Neural cell (in vitro differentiated cells): ENCODE results near the gene TUBA4B. TPM values are rescaled to one million over a fixed set of nuclear protein-coding genes. Genes with fewer than 3 reads are reported as not detected.

Source experiments
- H2AFZ ChIP-seq: fragments of 200-600, 300-800 bp; sonication (generic), shearing (Covaris generic); 2 replicates; pipeline ENCODE4 v1.6.0; 2014; ENCODE audit warnings: low read depth, mild to moderate bottlenecking, antibody characterized with exemption, low read length, moderate library complexity
- H3F3A ChIP-seq: fragments of 200-600 bp; shearing (Covaris generic); 2 replicates; pipeline ENCODE4 v1.6.1; 2016; ENCODE audit warnings: mild to moderate bottlenecking, moderate library complexity, mixed read lengths, antibody characterized with exemption, low read length; ENCODE audit not compliant: insufficient read depth, poor library complexity, severe bottlenecking
- H3K27ac ChIP-seq: fragments of 200-600, 300-800 bp; sonication (generic), shearing (Covaris generic); 2 replicates; pipeline ENCODE4 v1.5.1; 2014; ENCODE audit warnings: mild to moderate bottlenecking, low read length, moderate library complexity
- H3K27me3 ChIP-seq: fragments of 300-800, 200-600 bp; sonication (generic), shearing (Covaris generic); 2 replicates; pipeline ENCODE4 v1.6.0; 2014; ENCODE audit warnings: mild to moderate bottlenecking, low read depth, low read length, moderate library complexity; ENCODE audit not compliant: insufficient read depth
- H3K36me3 ChIP-seq: fragments of 300-800, 200-600 bp; sonication (generic), shearing (Covaris generic); 2 replicates; pipeline ENCODE4 v1.5.1; 2014; ENCODE audit warnings: mild to moderate bottlenecking, antibody characterized with exemption, low read length, moderate library complexity; ENCODE audit not compliant: insufficient read depth
- H3K4me2 ChIP-seq: fragments of 300-800, 200-600 bp; sonication (generic), shearing (Covaris generic); 2 replicates; pipeline ENCODE4 v1.6.0; 2014; ENCODE audit warnings: mild to moderate bottlenecking, low read length
- H3K4me3 ChIP-seq: fragments of 300-800, 200-600 bp; sonication (generic), shearing (Covaris generic); 2 replicates; pipeline ENCODE4 v1.5.1; 2014; ENCODE audit warnings: mild to moderate bottlenecking, low read length, moderate library complexity
- H3K79me2 ChIP-seq: fragments of 200-600 bp; shearing (Covaris generic); replicated peaks from 2 replicates; pipeline ENCODE4 v1.6.0; 2014; ENCODE audit warnings: mild to moderate bottlenecking, low read length, moderate library complexity; ENCODE audit not compliant: insufficient read depth
- H3K9ac ChIP-seq: fragments of 300-800, 200-600 bp; sonication (generic), shearing (Covaris generic); 2 replicates; pipeline ENCODE4 v1.6.1; 2016; ENCODE audit warnings: mild to moderate bottlenecking, low read length, mixed read lengths
- H3K9me2 ChIP-seq: fragments of 200-600 bp; shearing (Covaris generic); 2 replicates; pipeline ENCODE4 v1.6.1; 2016; ENCODE audit warnings: mild to moderate bottlenecking, low read length, mixed read lengths; ENCODE audit not compliant: insufficient read depth
- H3K9me3 ChIP-seq: fragments of 200-600, 300-800 bp; sonication (generic), shearing (Covaris generic); 2 replicates; pipeline ENCODE4 v1.6.1; 2016; ENCODE audit warnings: mild to moderate bottlenecking, mixed run types, low read length, moderate library complexity, mixed read lengths
- H4K20me1 ChIP-seq: fragments of 200-600 bp; shearing (Covaris generic); 2 replicates; pipeline ENCODE4 v1.6.1; 2016; ENCODE audit warnings: mild to moderate bottlenecking, mixed run types; ENCODE audit not compliant: insufficient read depth
- EP300 ChIP-seq: fragments of 450-650 bp; conservative IDR thresholded peaks from 2 replicates; pipeline ENCODE4 v1.6.1; 2014; ENCODE audit warnings: antibody characterized with exemption, mild to moderate bottlenecking, moderate library complexity; ENCODE audit not compliant: poor library complexity, severe bottlenecking
- MXI1 ChIP-seq: fragments of 450-650 bp; conservative IDR thresholded peaks from 2 replicates; pipeline ENCODE4 v1.6.1; 2014; ENCODE audit warnings: antibody characterized with exemption, mild to moderate bottlenecking; ENCODE audit not compliant: poor library complexity, severe bottlenecking
- POLR2AphosphoS5 ChIP-seq: IDR thresholded peaks from 2 replicates; pipeline ENCODE4 v1.6.1; 2012
- RAD21 ChIP-seq: fragments of 450-650 bp; conservative IDR thresholded peaks from 2 replicates; pipeline ENCODE4 v1.6.1; 2014; ENCODE audit warnings: antibody characterized with exemption, mild to moderate bottlenecking, moderate library complexity
- REST ChIP-seq: IDR thresholded peaks from 2 replicates; pipeline ENCODE4 v1.6.1; 2012; ENCODE audit warnings: borderline replicate concordance
- SMC3 ChIP-seq: fragments of 450-650 bp; conservative IDR thresholded peaks from 2 replicates; pipeline ENCODE4 v1.6.1; 2014; ENCODE audit warnings: antibody characterized with exemption, mild to moderate bottlenecking, moderate library complexity; ENCODE audit not compliant: poor library complexity
- TAF1 ChIP-seq: IDR thresholded peaks from 2 replicates; pipeline ENCODE4 v1.6.1; 2012; ENCODE audit warnings: low read depth
- polyA plus RNA-seq: library from polyadenylated mRNA; depleted of rRNA; stranded (reverse); fragments of >200 nt; gene quantifications from 2 replicates; pipeline ENCODE4 v1.2.3, GENCODE V29; 2014

The TUBA4B gene
- polyA plus RNA-seq, 1 donor from 2014 or later, result not detected

DNA sequence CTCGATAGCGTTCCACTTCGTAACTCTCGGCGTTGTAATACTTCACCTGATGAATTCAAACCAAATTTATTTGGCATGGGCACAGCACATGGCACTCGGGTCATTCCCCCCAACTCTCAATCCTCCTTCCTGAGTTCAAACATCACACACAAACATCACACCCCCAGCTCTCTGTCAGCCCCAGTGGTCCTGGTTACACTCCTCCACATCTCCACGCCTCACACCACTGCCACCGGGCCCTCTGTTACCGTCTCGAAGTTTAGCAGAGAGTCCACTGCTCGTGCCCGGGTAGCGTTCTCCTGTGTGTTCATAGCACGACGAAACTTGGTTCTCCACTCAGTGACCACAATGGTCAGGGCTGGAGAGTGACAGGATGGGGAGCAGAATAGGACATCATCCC is 38.9 kb upstream of the TUBA4B start:
- H2AFZ ChIP-seq, result no peak overlapping the region
- no peak overlapping the region for H3K9ac ChIP-seq
- H3K27me3 ChIP-seq, result no peaks in the 10 kb centered on the region
- no peaks in the 10 kb centered on the region for H3F3A ChIP-seq
- H3K4me2 ChIP-seq, result no peak overlapping the region
- TF ChIP-seq TAF1 (no peak), MXI1 (no peak), POLR2AphosphoS5 (no peak), EP300 (no peak), RAD21 (no peak), SMC3 (no peak)
- no peaks in the 10 kb centered on the region for H3K9me3 ChIP-seq
- no peak overlapping the region for H3K27ac ChIP-seq
- H3K4me3 ChIP-seq, result no peak overlapping the region
- H3K79me2 ChIP-seq, result no peaks in the 10 kb centered on the region
- H3K36me3 ChIP-seq, result no peaks in the 10 kb centered on the region
- H4K20me1 ChIP-seq, result no peaks in the 10 kb centered on the region
- no peaks in the 10 kb centered on the region for H3K9me2 ChIP-seq

GRCh38 chr2:219214786-219215185 is 38.3 kb upstream of the TUBA4B start:
- Histone ChIP-seq H2AFZ (no peak overlapping the region), H3K36me3 (no peaks in the 10 kb centered on the region)

More at GRCh38 chr2:219214786-219215185, 38.3 kb upstream of the TUBA4B start:
- no peak overlapping the region for H3K27ac ChIP-seq
- no peaks in the 10 kb centered on the region for H3K9me2 ChIP-seq
- H3K27me3 ChIP-seq, result no peaks in the 10 kb centered on the region
- H4K20me1 ChIP-seq, result no peaks in the 10 kb centered on the region
- no peak overlapping the region for H3K4me2 ChIP-seq
- TF ChIP-seq RAD21 (no peak), REST (no peak), EP300 (no peak), TAF1 (no peak), SMC3 (no peak), POLR2AphosphoS5 (no peak)
- no peak overlapping the region for H3K9ac ChIP-seq
- H3K9me3 ChIP-seq, result no peaks in the 10 kb centered on the region
- no peaks in the 10 kb centered on the region for H3K79me2 ChIP-seq
- no peaks in the 10 kb centered on the region for H3F3A ChIP-seq
- H3K4me3 ChIP-seq, result no peak overlapping the region
